Measurements from ENCODE around the gene EYS. TPM values are rescaled to one million over a fixed set of nuclear protein-coding genes. Genes with fewer than 3 reads are reported as not detected.
A peak's percentile ranks its signal among the peaks of the same experiment; 100 is the strongest.
"Not testable (repeated sequence)": the region's sequence is repeated elsewhere in the genome, so short reads cannot be mapped to it uniquely, and the experiment has no call there.

EYS gene
- total and polyA plus RNA-seq, 2 of the 13 experiments (the other 11 are each of a cell fraction or from before 2014, with no cell fraction given) = 0.04 to 0.07 TPM

DNA sequence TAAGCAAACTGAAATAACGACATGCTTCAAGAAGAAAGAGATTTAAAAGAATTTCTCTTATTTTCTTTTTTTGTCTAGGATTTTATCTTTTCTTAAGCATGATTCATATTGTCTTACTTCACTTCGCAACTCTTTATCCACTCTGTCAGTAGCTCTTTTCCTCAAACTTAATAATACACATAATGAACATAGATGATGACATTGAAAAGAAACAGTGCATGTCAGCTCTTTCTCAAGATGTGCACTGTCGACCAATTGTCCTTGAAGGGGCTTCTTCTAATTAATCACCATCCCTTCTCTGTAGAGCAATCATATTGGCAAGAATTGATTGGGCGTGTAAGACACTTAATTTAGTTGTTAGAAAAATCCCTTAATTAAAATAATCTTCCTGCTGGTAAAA lies 356.5 kb downstream of the EYS start:
- Histone ChIP-seq H3K9me3 (ENCODE audit: low read length) (no peaks in the 10 kb centered on the region), H3K9ac (ENCODE audit: insufficient read depth, low read depth, low read length) (no peak overlapping the region), H4K20me1 (ENCODE audit: insufficient read depth, low read length) (no peaks in the 10 kb centered on the region), H3K27me3 (ENCODE audit: control insufficient read depth in 1 of 2, insufficient read depth in 2 of 2, low read length in 2 of 2) (no peaks in the 10 kb centered on the region), H3K79me2 (ENCODE audit: insufficient read depth, low read length) (no peaks in the 10 kb centered on the region), H2AFZ (ENCODE audit: low read length) (no peak overlapping the region), H3K36me3 (replicated peaks in 1 of 2; ENCODE audit: control insufficient read depth in 1 of 2, insufficient read depth in 2 of 2, low read length in 2 of 2) (no peaks in the 10 kb centered on the region), H3K27ac (ENCODE audit: extremely low read length, insufficient read depth, low read length) (no peak overlapping the region), H3K4me2 (ENCODE audit: low read depth, low read length) (no peak overlapping the region), H3K4me1 (ENCODE audit: insufficient read depth, low read length) (no peaks in the 10 kb centered on the region), H3K4me3 (replicated peaks in 1 of 3; ENCODE audit: insufficient read depth in 1 of 3, low read depth in 2 of 3, low read length in 3 of 3) (no peak overlapping the region)
- TF ChIP-seq, protein P1, sequence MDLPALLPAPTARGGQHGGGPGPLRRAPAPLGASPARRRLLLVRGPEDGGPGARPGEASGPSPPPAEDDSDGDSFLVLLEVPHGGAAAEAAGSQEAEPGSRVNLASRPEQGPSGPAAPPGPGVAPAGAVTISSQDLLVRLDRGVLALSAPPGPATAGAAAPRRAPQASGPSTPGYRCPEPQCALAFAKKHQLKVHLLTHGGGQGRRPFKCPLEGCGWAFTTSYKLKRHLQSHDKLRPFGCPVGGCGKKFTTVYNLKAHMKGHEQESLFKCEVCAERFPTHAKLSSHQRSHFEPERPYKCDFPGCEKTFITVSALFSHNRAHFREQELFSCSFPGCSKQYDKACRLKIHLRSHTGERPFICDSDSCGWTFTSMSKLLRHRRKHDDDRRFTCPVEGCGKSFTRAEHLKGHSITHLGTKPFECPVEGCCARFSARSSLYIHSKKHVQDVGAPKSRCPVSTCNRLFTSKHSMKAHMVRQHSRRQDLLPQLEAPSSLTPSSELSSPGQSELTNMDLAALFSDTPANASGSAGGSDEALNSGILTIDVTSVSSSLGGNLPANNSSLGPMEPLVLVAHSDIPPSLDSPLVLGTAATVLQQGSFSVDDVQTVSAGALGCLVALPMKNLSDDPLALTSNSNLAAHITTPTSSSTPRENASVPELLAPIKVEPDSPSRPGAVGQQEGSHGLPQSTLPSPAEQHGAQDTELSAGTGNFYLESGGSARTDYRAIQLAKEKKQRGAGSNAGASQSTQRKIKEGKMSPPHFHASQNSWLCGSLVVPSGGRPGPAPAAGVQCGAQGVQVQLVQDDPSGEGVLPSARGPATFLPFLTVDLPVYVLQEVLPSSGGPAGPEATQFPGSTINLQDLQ (CRISPR knock-in tag; IDR thresholded peaks at IDR 0.05) = no peak
- TF ChIP-seq MAFK (conservative IDR thresholded peaks at IDR 0.05 in 1 of 2, IDR thresholded peaks at IDR 0.05 in 1 of 2; ENCODE audit: low read length in 2 of 2) = peak in 1 of 2 experiments; percentile 31; a peak in 1 of 4 replicates
- BruUV-seq (replicated peaks) = no TSS peak
- intact Hi-C loops (cut with micrococcal nuclease; ENCODE audit: unreplicated experiment) = no loop called here
- in situ Hi-C loops (cut with HindIII; ENCODE audit: extremely low pct_ligation_motif_present, low pct_unique_long_range_greater_than_20kb) = no loop called here
- DNase-seq (ENCODE audit: low spot score) (no peak), FAIRE-seq (no peak), ATAC-seq (no peak)
- WGBS (ENCODE audit: low lambda C conversion rate) = 2% methylated on average over 4 of the region's 4 CpGs
- POLR2A ChIA-PET = no interaction called here
- CTCF ChIA-PET (ENCODE audit: low intra/inter-chr PET ratio, low total read pairs) = no interaction called here

DNA sequence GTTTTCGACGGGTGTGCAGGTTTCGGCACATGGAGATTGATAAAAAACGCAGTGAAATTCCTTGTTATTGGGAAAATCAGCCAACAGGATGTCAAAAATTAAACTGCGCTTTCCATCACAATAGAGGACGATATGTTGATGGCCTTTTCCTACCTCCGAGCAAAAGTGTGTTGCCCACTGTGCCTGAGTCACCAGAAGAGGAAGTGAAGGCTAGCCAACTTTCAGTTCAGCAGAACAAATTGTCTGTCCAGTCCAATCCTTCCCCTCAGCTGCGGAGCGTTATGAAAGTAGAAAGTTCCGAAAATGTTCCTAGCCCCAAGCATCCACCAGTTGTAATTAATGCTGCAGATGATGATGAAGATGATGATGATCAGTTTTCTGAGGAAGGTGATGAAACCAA lies 404.4 kb downstream of the EYS start:
- POLR2A ChIA-PET; H3K36me3 ChIP-seq (replicated peaks in 1 of 2; ENCODE audit: control insufficient read depth in 1 of 2, insufficient read depth in 2 of 2, low read length in 2 of 2); H3K79me2 ChIP-seq (ENCODE audit: insufficient read depth, low read length); ATAC-seq; DNase-seq (ENCODE audit: low spot score); in situ Hi-C loops (cut with HindIII; ENCODE audit: extremely low pct_ligation_motif_present, low pct_unique_long_range_greater_than_20kb); FAIRE-seq; H3K4me3 ChIP-seq (replicated peaks in 1 of 3; ENCODE audit: insufficient read depth in 1 of 3, low read depth in 2 of 3, low read length in 3 of 3); H3K4me2 ChIP-seq (ENCODE audit: low read depth, low read length); H3K27ac ChIP-seq (ENCODE audit: extremely low read length, insufficient read depth, low read length); H2AFZ ChIP-seq (ENCODE audit: low read length); intact Hi-C loops (cut with micrococcal nuclease; ENCODE audit: unreplicated experiment); H3K27me3 ChIP-seq (ENCODE audit: control insufficient read depth in 1 of 2, insufficient read depth in 2 of 2, low read length in 2 of 2); H3K4me1 ChIP-seq (ENCODE audit: insufficient read depth, low read length); BruUV-seq (replicated peaks); H3K9me3 ChIP-seq (ENCODE audit: low read length); CTCF ChIA-PET (ENCODE audit: low intra/inter-chr PET ratio, low total read pairs); H3K9ac ChIP-seq (ENCODE audit: insufficient read depth, low read depth, low read length); H4K20me1 ChIP-seq (ENCODE audit: insufficient read depth, low read length): not testable (repeated sequence)
- WGBS (ENCODE audit: low lambda C conversion rate) = 43% methylated on average over 8 of the region's 10 CpGs

Measured in HepG2 (cell line).